IMR-90 (cell line): ENCODE results near the gene TRIM44. TPM values are rescaled to one million over a fixed set of nuclear protein-coding genes. Genes with fewer than 3 reads are reported as not detected.

Experiments used
- ATAC-seq: fragments of 200-7000 bp; cut with Tn5 transposase; 2 replicates; pipeline ENCODE4 v1.9.1; 2020; ENCODE audit warnings: low read depth, mild to moderate bottlenecking, moderate library complexity
- BruUV-seq: library from RNA; stranded (reverse); fragments of 400-500 nt; replicated peaks from 2 replicates; lab custom pipeline; 2021; lab: Mats Ljungman, UMichigan
- CTCF ChIA-PET: fragments of 300-600 bp; formaldehyde crosslinking; extraction: SDS; loops from one replicate; lab custom pipeline; 2021; ENCODE audit warnings: antibody characterized with exemption; lab: Yijun Ruan, JAX
- POLR2A ChIA-PET: fragments of 300-600 bp; sonication (Branson Sonifier 250); formaldehyde crosslinking; loops from one replicate; lab custom pipeline; 2022; ENCODE audit warnings: antibody characterized with exemption; ENCODE audit not compliant: unreplicated experiment; lab: Charles Lee
- DNase-seq: peaks from one replicate; pipeline ENCODE4 v3.0.0; 2013
- H2AFZ ChIP-seq: replicated peaks from 2 replicates; pipeline ENCODE3; 2013; ENCODE audit warnings: low read length, mild to moderate bottlenecking; ENCODE audit not compliant: poor library complexity
- H2AK5ac ChIP-seq: 2 replicates; pipeline ENCODE4 v1.6.1; 2013; ENCODE audit warnings: low read depth, low read length, inconsistent platforms
- H2AK9ac ChIP-seq: replicated peaks from 2 replicates; pipeline ENCODE3; 2013; ENCODE audit warnings: mild to moderate bottlenecking, low read depth, low read length, moderate library complexity; ENCODE audit not compliant: poor library complexity
- H2BK120ac ChIP-seq: 2 replicates; pipeline ENCODE4 v1.6.1; 2013; ENCODE audit warnings: low read depth, low read length, inconsistent platforms
- H2BK15ac ChIP-seq: 3 replicates; pipeline ENCODE4 v1.6.1; 2013; ENCODE audit warnings: low read depth, low read length, inconsistent platforms
- H2BK20ac ChIP-seq: 2 replicates; pipeline ENCODE4 v1.6.1; 2013; ENCODE audit warnings: low read depth, mild to moderate bottlenecking, inconsistent platforms, low read length, moderate library complexity
- H2BK5ac ChIP-seq: 2 replicates; pipeline ENCODE4 v1.6.1; 2013; ENCODE audit warnings: mild to moderate bottlenecking, low read depth, low read length, inconsistent platforms; ENCODE audit not compliant: poor library complexity, severe bottlenecking
- H3K14ac ChIP-seq: replicated peaks from 2 replicates; pipeline ENCODE4 v1.6.1; 2013; ENCODE audit warnings: low read depth, low read length, inconsistent platforms
- H3K18ac ChIP-seq: 2 replicates; pipeline ENCODE4 v1.6.1; 2013; ENCODE audit warnings: low read depth, low read length, control low read depth
- H3K23ac ChIP-seq: 2 replicates; pipeline ENCODE4 v1.6.1; 2013; ENCODE audit warnings: low read depth, low read length, inconsistent platforms
- H3K27ac ChIP-seq: 2 replicates; pipeline ENCODE4 v1.5.1; 2013; ENCODE audit warnings: mild to moderate bottlenecking, control low read depth, low read length; ENCODE audit not compliant: insufficient read depth
- H3K27me3 ChIP-seq: 2 replicates; pipeline ENCODE4 v1.6.1; 2013; ENCODE audit warnings: low read length; ENCODE audit not compliant: control insufficient read depth, insufficient read depth
- H3K36me3 ChIP-seq: 2 replicates; pipeline ENCODE4 v1.6.1; 2013; ENCODE audit warnings: low read length, mixed read lengths; ENCODE audit not compliant: control insufficient read depth, insufficient read depth
- H3K4ac ChIP-seq: 2 replicates; pipeline ENCODE4 v1.6.1; 2013; ENCODE audit warnings: low read depth, low read length, inconsistent platforms
- H3K4me1 ChIP-seq: 2 replicates; pipeline ENCODE4 v1.6.1; 2013; ENCODE audit warnings: low read length, mixed read lengths; ENCODE audit not compliant: control insufficient read depth, insufficient read depth
- H3K4me2 ChIP-seq: 2 replicates; pipeline ENCODE4 v1.6.1; 2013; ENCODE audit warnings: low read depth, mild to moderate bottlenecking, control low read depth, low read length, moderate library complexity
- H3K4me3 ChIP-seq: 2 replicates; pipeline ENCODE4 v1.5.1; 2013; ENCODE audit warnings: low read depth, mild to moderate bottlenecking, control low read depth, low read length, moderate library complexity; ENCODE audit not compliant: insufficient read depth
- H3K56ac ChIP-seq: 2 replicates; pipeline ENCODE4 v1.6.1; 2013; ENCODE audit warnings: low read length, inconsistent platforms; ENCODE audit not compliant: insufficient read depth; ENCODE audit errors: extremely low read depth
- H3K79me1 ChIP-seq, 2 experiments: 2 replicates each; pipeline ENCODE4 v1.6.1; 2013; ENCODE audit warnings: low read length in 2 of 2, inconsistent platforms in 1 of 2, low read depth in 1 of 2
- H3K9ac ChIP-seq: 2 replicates; pipeline ENCODE4 v1.6.1; 2013; ENCODE audit warnings: low read depth, low read length, control low read depth
- H3K9me1 ChIP-seq: 2 replicates; pipeline ENCODE4 v1.6.1; 2013; ENCODE audit warnings: low read length, inconsistent platforms; ENCODE audit not compliant: insufficient read depth
- H3K9me3 ChIP-seq: 2 replicates; pipeline ENCODE4 v1.6.1; 2013; ENCODE audit warnings: low read length; ENCODE audit not compliant: control insufficient read depth, insufficient read depth
- H4K20me1 ChIP-seq: 2 replicates; pipeline ENCODE4 v1.6.1; 2013; ENCODE audit warnings: low read length, inconsistent platforms; ENCODE audit not compliant: insufficient read depth
- H4K5ac ChIP-seq: 2 replicates; pipeline ENCODE4 v1.6.1; 2013; ENCODE audit warnings: mild to moderate bottlenecking, low read depth, low read length, control low read depth
- H4K8ac ChIP-seq, 2 experiments: 2 replicates each; pipeline ENCODE4 v1.6.1; 2013; ENCODE audit warnings: low read depth in 2 of 2, low read length in 2 of 2, control low read depth in 1 of 2, inconsistent platforms in 1 of 2
- H4K91ac ChIP-seq: 2 replicates; pipeline ENCODE4 v1.6.1; 2013; ENCODE audit warnings: low read depth, low read length, inconsistent platforms; ENCODE audit not compliant: insufficient read depth
- BHLHE40 ChIP-seq: fragments of 150-350 bp; IDR thresholded peaks from 2 replicates; pipeline ENCODE4 v1.6.1; 2016; ENCODE audit warnings: mild to moderate bottlenecking, low read depth, low read length
- CEBPB ChIP-seq: IDR thresholded peaks from 2 replicates; pipeline ENCODE4 v1.6.1; 2012; ENCODE audit warnings: low read depth, low read length, improper control_type of control experiment
- CHD1 ChIP-seq: IDR thresholded peaks from 2 replicates; pipeline ENCODE4 v1.6.1; 2012; ENCODE audit warnings: low read depth, low read length, improper control_type of control experiment
- CTCF ChIP-seq: conservative IDR thresholded peaks from 2 replicates; pipeline ENCODE4 v1.5.1; 2012; ENCODE audit warnings: mild to moderate bottlenecking, low read depth, low read length, improper control_type of control experiment
- ELK1 ChIP-seq: fragments of 150-350 bp; IDR thresholded peaks from 2 replicates; pipeline ENCODE4 v1.6.1; 2016; ENCODE audit warnings: low read depth, mild to moderate bottlenecking, low read length, moderate library complexity, borderline replicate concordance
- FOS ChIP-seq: fragments of 150-350 bp; IDR thresholded peaks from 2 replicates; pipeline ENCODE4 v1.6.1; 2016; ENCODE audit warnings: low read depth, low read length
- MAFK ChIP-seq: IDR thresholded peaks from 2 replicates; pipeline ENCODE4 v1.6.1; 2012; ENCODE audit warnings: low read depth, low read length, improper control_type of control experiment
- MAZ ChIP-seq: IDR thresholded peaks from 2 replicates; pipeline ENCODE4 v1.6.1; 2012; ENCODE audit warnings: low read depth, mild to moderate bottlenecking, low read length, improper control_type of control experiment, moderate library complexity, borderline replicate concordance
- MXI1 ChIP-seq: IDR thresholded peaks from 2 replicates; pipeline ENCODE4 v1.6.1; 2012; ENCODE audit warnings: low read depth, mild to moderate bottlenecking, low read length, moderate library complexity, borderline replicate concordance
- NFE2L2 ChIP-seq: fragments of 150-350 bp; IDR thresholded peaks from 2 replicates; pipeline ENCODE4 v1.6.1; 2016; ENCODE audit warnings: low read depth, mild to moderate bottlenecking, low read length
- POLR2A ChIP-seq: IDR thresholded peaks from 2 replicates; pipeline ENCODE4 v1.6.1; 2012; ENCODE audit warnings: mild to moderate bottlenecking, low read depth, low read length
- RAD21 ChIP-seq: IDR thresholded peaks from 2 replicates; pipeline ENCODE4 v1.6.1; 2012; ENCODE audit warnings: low read length, improper control_type of control experiment
- RCOR1 ChIP-seq: IDR thresholded peaks from 2 replicates; pipeline ENCODE4 v1.6.1; 2012; ENCODE audit warnings: mild to moderate bottlenecking, low read length, improper control_type of control experiment; ENCODE audit not compliant: insufficient replicate concordance
- RFX5 ChIP-seq: IDR thresholded peaks from 2 replicates; pipeline ENCODE4 v1.8.0; 2012; ENCODE audit warnings: low read depth, mild to moderate bottlenecking, low read length, moderate library complexity
- SMC3 ChIP-seq: fragments of 150-350 bp; IDR thresholded peaks from 2 replicates; pipeline ENCODE4 v1.6.1; 2016; ENCODE audit warnings: low read depth, mild to moderate bottlenecking, antibody characterized with exemption, low read length, moderate library complexity
- USF2 ChIP-seq: fragments of 150-350 bp; IDR thresholded peaks from 2 replicates; pipeline ENCODE4 v1.6.1; 2017; ENCODE audit warnings: mild to moderate bottlenecking, antibody characterized with exemption, low read length, low read depth
- WGBS, 2 experiments: methylation state at CpG; one replicate each; pipeline versions ENCODE4 v1.1.5 to v1.1.7; 2013; ENCODE audit warnings: missing lambda C conversion rate in 2 of 2; ENCODE audit not compliant: insufficient read length in 1 of 2; ENCODE audit errors: extremely low coverage in 2 of 2; 5-methylcytosine and 5-hydroxymethylcytosine counted together
- dilution Hi-C: fragments of 300-500 bp; cut with HindIII; formaldehyde crosslinking; loops from one replicate; pipeline ENCODE4 v1.14.3; 2018; ENCODE audit warnings: low sequenced_read_pairs; ENCODE audit not compliant: unreplicated experiment
- in situ Hi-C: fragments of 300-500 bp; cut with MboI; formaldehyde crosslinking; loops from 3 replicates; pipeline ENCODE4 v1.14.3; 2019; ENCODE audit warnings: low sequenced_read_pairs, inconsistent platforms, mixed read lengths
- intact Hi-C: fragments of 100-400 bp; cut with micrococcal nuclease; formaldehyde crosslinking; loops from 2 replicates; pipeline ENCODE4 v1.10.0; 2022
- polyA plus RNA-seq, 3 experiments: library from polyadenylated mRNA; depleted of rRNA; stranded (reverse); fragments of >200 nt; gene quantifications; 2 replicates each; pipeline ENCODE4 v1.2.3, GENCODE V29; 2012; ENCODE audit warnings: low replicate concordance in 1 of 3
- total RNA-seq: library from RNA; depleted of rRNA; stranded (reverse); fragments of >200 nt; gene quantifications from 2 replicates; pipeline ENCODE4 v1.2.3, GENCODE V29; 2012

Gene TRIM44
- total and polyA plus RNA-seq, 2 of the 4 experiments (the other 2 are of a cell fraction) = 50.7 to 104 TPM

- Histone ChIP-seq H3K14ac (no peak overlapping the region), H3K4me3 (no peak overlapping the region), H4K20me1 (no peaks in the 10 kb centered on the region), H3K27me3 (no peaks in the 10 kb centered on the region), H2AK5ac (peak overlapping the region; percentile 90; the same call in 1 of the 2 replicates), H4K91ac (peak overlapping the region; percentile 82), H2BK20ac (peak overlapping the region; percentile 94), H2BK120ac (peak overlapping the region; percentile 91), H4K5ac (no peak overlapping the region; the same call in 1 of the 2 replicates), H3K9ac (no peak overlapping the region), H4K8ac (peak overlapping the region in 1 of 2 experiments; percentile 85; a peak in 2 of 4 replicates), H3K9me3 (no peaks in the 10 kb centered on the region), H2AK9ac (peak overlapping the region; percentile 81), H3K18ac (peak overlapping the region; percentile 82; the same call in 1 of the 2 replicates), H3K27ac (peak overlapping the region; percentile 30; the same call in 1 of the 2 replicates), H3K36me3 (no peaks in the 10 kb centered on the region), H3K4ac (peak overlapping the region; percentile 87), H3K4me1 (peaks cover 10% of the 10 kb centered on the region), H2AFZ (peak overlapping the region; percentile 61), H2BK5ac (peak overlapping the region; percentile 91), H2BK15ac (peak overlapping the region; percentile 95), H3K56ac (no peak overlapping the region; the same call in 1 of the 2 replicates), H3K9me1 (peaks cover 12% of the 10 kb centered on the region), H3K23ac (peak overlapping the region; percentile 66; the same call in 1 of the 2 replicates), H3K79me1 (peaks cover 0 to 5% of the 10 kb centered on the region in 2 experiments; a peak in 1 of 4 replicates), H3K4me2 (peak overlapping the region; percentile 73; the same call in 1 of the 2 replicates)
- BruUV-seq = no TSS peak
- TF ChIP-seq RAD21 (no peak), USF2 (no peak), MAZ (no peak), BHLHE40 (peak; percentile 72), POLR2A (no peak), MXI1 (no peak), CTCF (no peak), FOS (peak; percentile 99), RFX5 (no peak), NFE2L2 (no peak), RCOR1 (peak; percentile 78), CEBPB (peak; percentile 71), CHD1 (no peak), MAFK (peak; percentile 63), ELK1 (no peak), SMC3 (no peak)
- in situ Hi-C loops = no loop called here
- dilution Hi-C loops = no loop called here
- ATAC-seq (peak; percentile 93), DNase-seq (peak; percentile 100)
- WGBS, 2 experiments = no CpG with 5 or more reads among the region's 6 CpGs
- POLR2A ChIA-PET = no interaction called here
- intact Hi-C loops = loop anchor here (10.0 kb wide), 1 partner anchor 95 kb away; no protein-coding TSS in a partner anchor
- CTCF ChIA-PET = interaction anchor here (1.2 kb wide), 1 partner anchor 192 kb away, joined by 5 read pairs; no protein-coding TSS in a partner anchor
Observed at GRCh38 chr11:35629914-35630313, 32.7 kb upstream of the TRIM44 start.
